Measurements from ENCODE around the gene SERTM1. TPM values are rescaled to one million over a fixed set of nuclear protein-coding genes. Genes with fewer than 3 reads are reported as not detected.

Gene SERTM1
- total and polyA plus RNA-seq, 2 of the 8 experiments (the other 6 are each of a cell fraction or from before 2014, with no cell fraction given): 0.48 to 1.6 TPM

- Histone ChIP-seq H3K23ac (ENCODE audit: insufficient read length) (no peak overlapping the region), H2BK12ac (ENCODE audit: low read depth, low read length) (no peak overlapping the region), H2BK120ac (replicated peaks; ENCODE audit: low read depth, low read length) (no peak overlapping the region), H3K4ac (replicated peaks; ENCODE audit: insufficient read length, low read depth, low read length) (no peak overlapping the region), H3K27ac (ENCODE audit: low read depth, low read length) (no peak overlapping the region), H4K5ac (ENCODE audit: insufficient read length, low read depth, low read length) (no peak overlapping the region), H3K79me1 (ENCODE audit: low read depth, low read length) (no peaks in the 10 kb centered on the region), H2BK15ac (ENCODE audit: low read length) (no peak overlapping the region), H3K4me2 (ENCODE audit: insufficient read depth in 1 of 2, low read depth in 2 of 2, low read length in 2 of 2) (0 out of 4 replicates have a peak overlapping the region, but pooled peaks of 1 of the 2 experiments have one; percentile 30), H3K14ac (ENCODE audit: insufficient read length) (no peak overlapping the region), H3K4me3 (ENCODE audit: extremely low read depth in 1 of 4, insufficient read depth in 2 of 4, low read depth in 3 of 4, low read length in 4 of 4) (no peak overlapping the region), H2BK5ac (ENCODE audit: low read depth, low read length) (no peak overlapping the region), H3K23me2 (ENCODE audit: low read depth, low read length) (no peaks in the 10 kb centered on the region), H2AK5ac (ENCODE audit: low read depth, low read length) (no peak overlapping the region), H4K91ac (replicated peaks; ENCODE audit: insufficient read length, low read length) (no peak overlapping the region), H3K4me1 (replicated peaks in 1 of 4; ENCODE audit: control insufficient read depth in 3 of 4, insufficient read depth in 4 of 4, low read length in 3 of 4) (no peaks in the 10 kb centered on the region), H3K9ac (replicated peaks in 1 of 4; ENCODE audit: extremely low read depth in 1 of 4, low read depth in 3 of 4, low read length in 3 of 4) (no peak overlapping the region), H4K20me1 (replicated peaks in 1 of 2; ENCODE audit: control insufficient read depth in 1 of 2, insufficient read depth in 2 of 2, low read length in 2 of 2) (no peaks in the 10 kb centered on the region), H2BK20ac (ENCODE audit: low read length) (no peak overlapping the region), H3K18ac (ENCODE audit: extremely low read depth, low read length) (no peak overlapping the region), H3K79me2 (ENCODE audit: control insufficient read depth in 1 of 2, insufficient read depth in 2 of 2, low read length in 2 of 2) (no peaks in the 10 kb centered on the region), H2AFZ (ENCODE audit: low read length) (no peak overlapping the region), H3K36me3 (ENCODE audit: control insufficient read depth in 2 of 4, insufficient read depth in 4 of 4, low read length in 3 of 4) (no peaks in the 10 kb centered on the region), H3K56ac (replicated peaks; ENCODE audit: insufficient read length, low read depth, low read length) (no peak overlapping the region), H3K9me3 (ENCODE audit: insufficient read depth in 2 of 2, low read depth in 1 of 2, low read length in 1 of 2) (no peaks in the 10 kb centered on the region), H4K8ac (ENCODE audit: extremely low read depth, insufficient read depth, low read length) (no peak overlapping the region), H3K27me3 (replicated peaks in 1 of 4; ENCODE audit: control insufficient read depth in 3 of 4, extremely low read depth in 1 of 4, insufficient read depth in 3 of 4, low read length in 3 of 4) (no peaks in the 10 kb centered on the region)
- ChIA-PET CTCF (ENCODE audit: partially characterized antibody) (interaction anchor here (0.6 kb wide), 1 partner anchor 128 kb away, joined by 3 read pairs; no protein-coding TSS in a partner anchor), POLR2A (ENCODE audit: partially characterized antibody) (interaction anchor here (0.6 kb wide), 2 partner anchors 10 to 15 kb away, joined by 3 read pairs; no protein-coding TSS in a partner anchor)
- no peak for TF ChIP-seq CEBPB (IDR thresholded peaks at IDR 0.05; ENCODE audit: low read depth, low read length)
- peak; percentile 56; the same call in 1 of the 2 replicates for TF ChIP-seq TEAD4 (IDR thresholded peaks at IDR 0.05; ENCODE audit: low read depth, low read length)
- no peak for DNase-seq (ENCODE audit: low read depth in 1 of 2, low spot score in 2 of 2)
- FAIRE-seq: no peak
Measured at GRCh38 chr13:36681894-36682624, 8.2 kb downstream of the SERTM1 start.
